CD4-positive, alpha-beta T cell treated with Interleukin-17A for 4 hours (primary cell): ENCODE measurements around the gene ADAMTS19.
"Not testable (repeated sequence)": the region's sequence is repeated elsewhere in the genome, so short reads cannot be mapped to it uniquely, and the experiment has no call there.

Experiments used
- DNase-seq: peaks from one replicate; pipeline ENCODE4 v3.0.0-alpha.2; 2020; ENCODE audit warnings: mixed read lengths

The ADAMTS19 gene, protein sequence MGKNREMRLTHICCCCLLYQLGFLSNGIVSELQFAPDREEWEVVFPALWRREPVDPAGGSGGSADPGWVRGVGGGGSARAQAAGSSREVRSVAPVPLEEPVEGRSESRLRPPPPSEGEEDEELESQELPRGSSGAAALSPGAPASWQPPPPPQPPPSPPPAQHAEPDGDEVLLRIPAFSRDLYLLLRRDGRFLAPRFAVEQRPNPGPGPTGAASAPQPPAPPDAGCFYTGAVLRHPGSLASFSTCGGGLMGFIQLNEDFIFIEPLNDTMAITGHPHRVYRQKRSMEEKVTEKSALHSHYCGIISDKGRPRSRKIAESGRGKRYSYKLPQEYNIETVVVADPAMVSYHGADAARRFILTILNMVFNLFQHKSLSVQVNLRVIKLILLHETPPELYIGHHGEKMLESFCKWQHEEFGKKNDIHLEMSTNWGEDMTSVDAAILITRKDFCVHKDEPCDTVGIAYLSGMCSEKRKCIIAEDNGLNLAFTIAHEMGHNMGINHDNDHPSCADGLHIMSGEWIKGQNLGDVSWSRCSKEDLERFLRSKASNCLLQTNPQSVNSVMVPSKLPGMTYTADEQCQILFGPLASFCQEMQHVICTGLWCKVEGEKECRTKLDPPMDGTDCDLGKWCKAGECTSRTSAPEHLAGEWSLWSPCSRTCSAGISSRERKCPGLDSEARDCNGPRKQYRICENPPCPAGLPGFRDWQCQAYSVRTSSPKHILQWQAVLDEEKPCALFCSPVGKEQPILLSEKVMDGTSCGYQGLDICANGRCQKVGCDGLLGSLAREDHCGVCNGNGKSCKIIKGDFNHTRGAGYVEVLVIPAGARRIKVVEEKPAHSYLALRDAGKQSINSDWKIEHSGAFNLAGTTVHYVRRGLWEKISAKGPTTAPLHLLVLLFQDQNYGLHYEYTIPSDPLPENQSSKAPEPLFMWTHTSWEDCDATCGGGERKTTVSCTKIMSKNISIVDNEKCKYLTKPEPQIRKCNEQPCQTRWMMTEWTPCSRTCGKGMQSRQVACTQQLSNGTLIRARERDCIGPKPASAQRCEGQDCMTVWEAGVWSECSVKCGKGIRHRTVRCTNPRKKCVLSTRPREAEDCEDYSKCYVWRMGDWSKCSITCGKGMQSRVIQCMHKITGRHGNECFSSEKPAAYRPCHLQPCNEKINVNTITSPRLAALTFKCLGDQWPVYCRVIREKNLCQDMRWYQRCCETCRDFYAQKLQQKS

DNA sequence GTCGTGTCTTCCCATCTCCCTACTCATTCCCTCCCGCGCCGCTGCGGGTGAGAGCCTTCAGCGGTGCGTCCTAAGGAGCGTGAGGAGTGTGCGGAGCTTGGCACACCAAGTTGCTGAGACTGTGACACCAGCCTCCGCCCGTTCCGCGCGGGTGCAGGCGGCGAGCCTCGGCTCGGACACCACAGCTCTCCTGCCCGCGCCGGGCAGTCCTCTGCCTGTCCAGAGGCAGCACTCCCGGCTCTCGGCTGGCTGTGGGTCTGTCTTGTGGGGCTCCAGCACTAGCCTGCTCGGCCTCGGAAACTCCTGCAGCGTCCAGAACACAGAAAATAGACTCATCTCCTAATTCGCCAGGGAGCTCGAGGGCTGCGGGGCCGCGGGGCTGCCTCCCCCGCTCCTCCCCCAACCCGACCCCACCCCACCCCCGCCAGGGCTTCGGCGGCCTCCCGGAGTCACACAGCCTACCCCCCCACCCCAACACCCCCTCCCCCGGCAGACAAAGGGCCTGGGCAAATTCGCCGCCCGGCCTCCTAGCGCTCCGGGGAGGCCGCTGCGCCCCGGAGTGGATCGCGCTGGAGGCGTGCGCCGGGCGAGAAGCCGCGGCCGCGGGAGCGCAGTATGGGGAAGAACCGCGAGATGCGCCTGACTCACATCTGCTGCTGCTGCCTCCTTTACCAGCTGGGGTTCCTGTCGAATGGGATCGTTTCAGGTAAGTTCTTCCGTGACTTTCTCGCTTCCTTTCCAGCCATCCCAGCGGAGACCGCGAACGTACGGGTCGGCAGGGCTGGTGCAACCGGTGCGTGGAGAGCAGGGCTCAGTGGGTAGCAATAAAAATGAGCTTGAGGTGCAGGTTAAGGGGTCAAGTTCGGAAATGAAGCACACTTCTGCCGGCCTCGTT is at the start of gene ADAMTS19:
Gene ADAMTS19, plus strand, starts transcription at position 522 of the 895 bp plus-strand sequence. Its CDS starts 94 bp downstream, at position 616.
- DNase-seq: no peak

DNA sequence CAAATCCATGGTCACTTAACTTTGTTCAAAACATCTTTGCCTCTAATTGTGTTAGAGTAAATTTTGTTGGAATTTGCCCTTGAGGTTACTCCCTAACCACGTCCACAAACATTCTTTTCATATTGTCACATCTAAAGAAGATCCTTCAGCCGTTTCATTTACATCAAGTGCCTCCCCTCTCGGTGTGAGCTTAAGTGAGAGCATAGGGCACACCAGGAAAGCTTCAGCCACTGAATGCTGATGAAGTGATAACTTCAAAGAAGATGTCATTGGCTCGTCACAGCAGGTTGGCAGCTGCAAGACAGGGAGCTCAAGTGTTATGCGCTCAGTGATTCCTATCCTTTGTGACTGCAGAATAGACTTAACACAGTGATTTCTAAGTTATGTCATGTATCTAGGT is 49.6 kb upstream of the ADAMTS19 start:
- DNase-seq: no peak

DNA sequence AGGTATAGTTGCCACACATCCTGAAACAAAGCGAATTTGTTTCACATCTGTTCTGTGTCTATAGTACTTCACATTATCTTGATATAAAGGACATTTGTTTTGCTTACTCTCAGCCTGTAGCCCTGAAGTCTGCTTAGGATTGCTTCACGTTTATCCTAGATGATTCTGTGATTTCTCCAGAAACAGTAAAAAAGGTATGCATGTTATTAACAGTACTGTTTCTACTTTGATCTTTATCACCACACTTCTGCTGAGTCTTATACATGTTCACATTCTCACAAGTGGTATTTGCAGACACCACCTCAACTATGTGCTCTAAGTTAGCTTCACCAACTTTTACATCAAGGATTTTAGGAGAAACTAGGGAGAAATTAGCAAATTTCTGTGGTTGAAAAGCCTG is 47.4 kb upstream of the ADAMTS19 start:
- DNase-seq: no peak

DNA sequence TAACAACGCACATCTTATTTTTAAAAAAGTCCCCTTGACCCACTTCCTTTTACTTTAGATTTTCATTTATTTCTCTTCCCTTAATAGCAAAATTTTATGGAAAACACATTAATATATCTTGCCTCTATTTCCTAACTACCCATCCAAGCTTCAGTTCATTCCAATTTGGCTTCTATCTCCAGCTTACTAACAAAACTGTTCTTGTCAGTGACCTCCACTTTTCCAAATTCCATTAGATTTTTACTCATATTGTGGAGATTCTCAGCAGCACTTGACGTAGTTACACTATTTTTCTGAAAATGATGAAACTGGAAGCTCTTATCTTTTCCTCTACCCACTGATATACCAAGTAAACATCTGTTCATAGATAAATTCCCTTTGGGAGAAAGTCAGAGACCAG is 46.5 kb upstream of the ADAMTS19 start:
- no peak for DNase-seq

DNA sequence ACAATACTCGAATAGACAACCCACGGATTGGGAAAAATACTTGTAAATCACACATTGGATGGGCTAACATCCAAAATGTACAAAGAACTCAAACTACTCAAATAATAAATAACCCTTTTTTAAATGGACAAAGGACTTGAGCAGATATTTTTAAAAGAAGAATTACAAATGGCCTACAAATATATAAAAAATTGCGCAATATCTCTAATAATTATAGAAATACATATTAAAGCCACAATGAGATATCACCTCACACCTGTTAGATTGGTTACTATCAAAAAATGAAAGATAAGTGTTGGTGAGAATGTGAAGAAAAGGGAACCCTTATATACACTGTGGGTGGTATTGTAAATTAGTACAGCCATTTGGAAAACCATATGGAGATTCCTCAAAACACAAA is 40.8 kb upstream of the ADAMTS19 start:
- no peak for DNase-seq

DNA sequence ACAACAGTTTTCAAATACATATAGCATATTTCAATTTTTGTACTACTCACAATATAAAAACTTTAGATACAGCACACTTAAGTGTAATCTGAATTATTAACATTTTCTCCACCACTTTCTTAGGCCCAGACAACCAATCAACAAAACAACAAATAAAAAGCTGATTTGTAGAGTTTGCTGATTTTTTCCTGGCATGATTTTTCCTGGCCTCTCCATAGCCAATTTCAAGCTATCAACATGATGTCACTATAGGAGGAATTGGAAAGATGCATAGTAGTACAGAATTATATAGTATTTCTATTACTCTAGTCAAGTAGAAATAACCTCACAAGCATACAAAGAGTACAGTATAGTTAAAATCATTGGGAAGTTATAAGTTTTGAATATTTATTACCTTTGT is 35.1 kb upstream of the ADAMTS19 start:
- no peak for DNase-seq

DNA sequence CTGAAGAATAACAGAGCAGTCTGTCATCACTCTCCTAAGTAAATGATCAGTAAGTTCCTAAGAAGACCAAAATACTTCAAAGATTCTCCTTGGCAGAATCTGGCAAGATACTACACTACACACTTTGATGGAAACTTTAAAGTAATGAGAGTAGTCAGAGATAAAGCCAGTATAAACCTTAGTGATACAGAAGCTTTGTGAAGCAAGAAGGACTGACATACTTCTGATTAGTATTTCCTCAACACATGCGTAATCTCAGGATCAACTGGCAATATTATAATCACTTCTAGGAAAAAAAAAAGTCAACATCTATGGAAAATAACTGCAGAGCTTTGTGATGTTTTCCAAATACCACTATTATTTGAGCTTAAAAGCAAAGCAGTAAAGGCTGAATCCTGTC is 34.0 kb upstream of the ADAMTS19 start:
- no peak for DNase-seq

DNA sequence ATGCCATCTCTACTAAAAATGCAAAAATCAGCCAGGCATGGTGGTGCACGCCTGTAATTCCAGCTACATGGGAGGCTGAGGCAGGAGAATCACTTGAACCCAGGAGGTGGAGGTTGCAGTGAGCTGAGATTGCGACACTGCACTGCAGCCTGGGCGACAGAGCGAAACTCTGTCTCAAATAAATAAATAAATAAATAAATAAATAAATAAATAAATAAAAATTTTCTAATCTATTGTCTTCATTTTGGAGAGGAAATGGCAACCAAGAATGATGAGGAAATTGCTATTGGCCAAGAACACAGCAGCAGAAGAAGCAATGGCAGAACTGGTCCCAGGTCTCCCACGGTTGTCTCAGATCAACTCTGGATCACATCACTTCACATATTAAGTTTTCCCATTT is 31.5 kb upstream of the ADAMTS19 start:
- DNase-seq: not testable (repeated sequence)

DNA sequence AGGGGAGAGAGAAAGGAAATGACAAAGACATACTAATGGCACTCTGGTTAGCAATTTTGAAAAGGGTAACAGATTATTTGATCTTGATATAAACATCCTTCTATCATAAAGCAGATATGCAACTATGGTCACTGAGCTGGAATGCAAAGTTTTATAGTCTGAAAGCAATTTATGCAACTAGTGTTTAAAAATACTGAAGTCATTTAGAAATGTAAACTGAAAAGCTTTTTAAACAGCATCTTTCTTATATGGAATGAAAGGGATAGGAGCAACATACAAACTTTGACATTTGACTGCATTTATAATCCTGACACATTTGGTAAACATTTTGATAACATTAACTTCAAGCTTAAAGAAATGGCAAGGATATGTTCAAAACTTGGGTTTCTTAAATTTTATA is 28.7 kb upstream of the ADAMTS19 start:
- no peak for DNase-seq

DNA sequence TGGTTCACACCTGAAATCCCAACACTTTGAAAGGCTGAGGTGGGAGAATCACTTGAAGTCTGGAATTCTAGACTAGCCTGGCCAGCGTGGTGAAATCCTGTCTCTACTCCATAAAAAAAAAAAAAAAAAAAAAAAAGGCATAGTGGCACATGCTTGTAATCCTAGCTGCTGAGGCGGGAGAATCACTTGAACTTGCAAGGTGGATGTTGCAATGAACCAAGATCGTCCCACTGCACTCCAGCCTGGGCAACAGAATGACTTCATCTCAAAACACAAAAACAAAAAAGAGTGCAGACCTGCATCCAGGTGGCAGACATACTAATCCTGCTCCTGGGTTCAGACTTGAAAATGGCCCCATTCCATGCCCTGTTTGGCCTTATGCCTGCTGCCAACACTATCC is 21.8 kb upstream of the ADAMTS19 start:
- DNase-seq: no peak

DNA sequence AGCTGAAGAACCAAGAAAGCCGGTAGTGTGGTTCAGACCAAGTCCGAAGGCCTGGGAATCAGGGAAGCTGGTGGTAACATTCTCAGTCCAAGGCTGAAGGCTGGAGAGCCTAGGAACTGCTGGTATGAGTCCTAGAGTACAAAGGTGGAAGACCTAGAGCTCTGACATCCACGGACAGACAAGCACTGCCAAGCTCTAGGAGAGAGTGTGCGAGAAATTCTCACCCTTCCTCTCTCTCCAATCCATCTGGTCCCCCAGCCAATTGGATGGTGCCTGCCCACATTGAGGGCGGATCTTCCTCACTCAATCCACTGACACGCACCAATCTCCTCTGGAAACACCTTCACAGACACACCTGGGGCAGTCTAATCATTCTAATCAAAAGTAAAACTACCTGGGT is 19.7 kb upstream of the ADAMTS19 start:
- DNase-seq: no peak

DNA sequence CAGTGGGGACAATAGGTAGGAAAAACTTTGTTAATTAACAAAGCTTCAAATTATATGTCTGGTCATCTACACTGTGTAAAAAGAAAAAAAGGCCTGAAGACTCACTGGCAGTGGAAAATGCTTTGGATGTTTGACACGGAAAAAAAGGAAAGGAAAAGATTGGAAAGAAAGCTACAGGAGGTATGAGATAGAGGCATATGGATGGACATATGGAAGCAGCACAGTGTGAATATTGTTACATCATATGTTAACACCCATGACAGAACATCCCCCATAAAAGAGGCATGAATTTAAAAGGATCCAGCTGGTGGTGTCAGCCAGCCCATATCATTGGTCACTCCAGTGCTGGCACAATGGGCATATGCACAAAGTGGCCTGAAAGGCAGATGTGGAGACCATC is 19.0 kb upstream of the ADAMTS19 start:
- no peak for DNase-seq

DNA sequence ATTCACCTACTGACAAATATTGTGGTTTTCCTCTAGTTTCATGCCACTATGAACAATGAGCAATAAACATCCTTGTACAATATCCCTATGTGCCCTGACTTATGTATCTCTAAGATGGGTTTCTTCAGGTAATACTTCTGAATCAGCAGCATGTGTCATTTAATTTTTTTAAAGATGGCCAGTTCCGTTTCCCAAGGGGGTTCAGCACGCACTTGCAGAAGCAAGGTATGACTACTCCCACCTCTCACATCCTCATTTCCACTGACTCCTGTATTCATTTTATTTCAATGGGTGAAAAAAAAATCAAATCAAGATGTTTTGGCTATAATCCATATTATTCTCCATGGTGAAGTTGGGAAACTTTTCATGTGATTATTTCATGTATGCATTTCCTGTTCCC is 14.7 kb upstream of the ADAMTS19 start:
- DNase-seq: no peak

DNA sequence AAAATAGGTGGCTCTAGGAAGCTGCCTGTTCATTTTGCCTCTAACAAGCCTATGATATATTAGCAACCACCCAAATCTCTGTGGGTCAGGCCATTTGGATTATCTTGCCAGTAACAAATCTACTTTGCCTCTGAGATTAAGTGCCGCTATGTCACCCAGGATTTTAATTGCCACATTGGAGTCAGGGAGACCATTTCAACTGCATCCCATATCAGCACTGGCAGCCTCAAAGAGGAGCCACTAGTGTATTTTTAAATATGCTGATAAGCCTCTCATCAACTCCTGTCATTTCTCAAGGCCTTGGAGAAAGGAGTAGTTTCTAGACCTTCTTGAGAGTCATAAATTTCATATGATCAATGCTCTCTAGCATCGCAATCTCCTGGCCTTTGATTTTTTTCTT is 12.1 kb upstream of the ADAMTS19 start:
- DNase-seq: no peak

DNA sequence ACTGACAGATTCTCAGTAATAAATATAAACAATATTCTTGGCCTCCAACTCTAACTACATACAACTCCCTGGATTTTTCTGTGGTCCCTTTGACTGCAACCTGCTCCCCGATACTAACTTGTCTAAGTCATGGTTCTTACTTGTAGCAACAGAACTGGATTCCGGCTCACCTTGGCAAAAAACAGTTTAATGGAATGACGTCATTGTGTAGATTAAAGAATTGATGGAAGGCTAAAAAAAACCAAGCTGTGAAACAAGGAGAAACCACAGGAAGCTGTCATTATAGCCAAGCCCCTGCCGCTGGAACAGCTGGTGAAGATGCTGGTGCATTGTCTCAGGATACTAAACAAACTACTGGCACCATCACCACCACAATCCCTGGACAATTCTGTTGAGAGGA is 11.4 kb upstream of the ADAMTS19 start:
- DNase-seq: no peak

DNA sequence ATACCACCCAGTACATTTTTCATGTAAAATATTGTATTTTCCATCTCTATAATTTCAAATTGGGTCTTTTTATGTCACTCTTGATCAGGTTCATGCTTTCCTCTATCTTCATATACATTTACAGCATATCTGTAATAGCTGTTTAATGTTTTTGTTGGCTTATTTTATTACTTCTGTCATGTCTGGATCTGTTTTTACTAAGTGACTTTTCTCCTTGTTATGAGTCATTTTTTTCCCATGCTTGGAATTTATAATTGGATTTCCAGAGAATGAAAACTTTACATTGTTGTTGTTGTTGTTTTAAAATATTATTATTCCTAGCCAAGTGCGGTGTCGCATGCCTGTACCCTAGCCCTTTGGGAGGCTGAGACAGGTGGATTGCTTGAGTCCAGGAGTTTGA is 5.6 kb upstream of the ADAMTS19 start:
- no peak for DNase-seq

DNA sequence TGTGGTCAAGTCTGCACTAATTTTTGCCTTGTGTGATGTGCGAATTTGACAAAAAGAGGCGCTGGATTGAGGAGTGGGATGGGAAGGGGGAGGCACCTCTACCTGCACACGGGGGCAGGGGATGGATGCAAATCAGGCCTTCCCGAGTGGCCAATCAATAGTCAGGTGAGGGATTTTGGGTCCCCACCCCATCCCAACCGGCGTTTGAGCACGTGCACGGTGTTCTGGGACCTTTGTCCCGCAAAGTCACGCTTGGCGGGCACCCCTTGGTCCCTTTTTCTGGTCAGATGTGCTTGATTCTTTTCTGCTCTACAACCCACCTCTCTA is 685 bp upstream of the ADAMTS19 start:
- DNase-seq: no peak

DNA sequence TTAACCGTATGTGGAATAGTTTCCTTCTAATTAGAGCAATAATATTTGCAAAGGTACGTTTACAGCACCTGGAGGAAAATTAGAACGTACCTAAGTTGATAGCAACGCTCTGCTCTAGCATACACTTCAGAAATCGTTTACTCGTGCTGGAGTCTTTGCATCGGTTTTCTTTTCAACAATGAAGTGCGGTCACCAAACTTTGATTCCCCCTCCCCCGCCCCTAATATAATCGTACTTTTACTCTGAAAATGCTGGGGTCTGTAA is 506 bp downstream of the ADAMTS19 start:
- DNase-seq: no peak

DNA sequence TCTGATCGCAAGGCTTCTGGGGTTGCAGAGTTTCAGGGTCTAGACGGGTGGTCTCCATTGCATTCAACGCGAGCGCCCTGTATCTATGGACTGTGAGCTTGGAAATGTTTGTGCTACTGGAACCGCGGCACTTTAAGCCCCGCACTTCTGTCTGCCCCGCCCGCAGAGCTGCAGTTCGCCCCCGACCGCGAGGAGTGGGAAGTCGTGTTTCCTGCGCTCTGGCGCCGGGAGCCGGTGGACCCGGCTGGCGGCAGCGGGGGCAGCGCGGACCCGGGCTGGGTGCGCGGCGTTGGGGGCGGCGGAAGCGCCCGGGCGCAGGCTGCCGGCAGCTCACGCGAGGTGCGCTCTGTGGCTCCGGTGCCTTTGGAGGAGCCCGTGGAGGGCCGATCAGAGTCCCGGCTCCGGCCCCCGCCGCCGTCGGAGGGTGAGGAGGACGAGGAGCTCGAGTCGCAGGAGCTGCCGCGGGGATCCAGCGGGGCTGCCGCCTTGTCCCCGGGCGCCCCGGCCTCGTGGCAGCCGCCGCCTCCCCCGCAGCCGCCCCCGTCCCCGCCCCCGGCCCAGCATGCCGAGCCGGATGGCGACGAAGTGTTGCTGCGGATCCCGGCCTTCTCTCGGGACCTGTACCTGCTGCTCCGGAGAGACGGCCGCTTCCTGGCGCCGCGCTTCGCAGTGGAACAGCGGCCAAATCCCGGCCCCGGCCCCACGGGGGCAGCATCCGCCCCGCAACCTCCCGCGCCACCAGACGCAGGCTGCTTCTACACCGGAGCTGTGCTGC is 1.0 kb downstream of the ADAMTS19 start:
- DNase-seq: no peak

DNA sequence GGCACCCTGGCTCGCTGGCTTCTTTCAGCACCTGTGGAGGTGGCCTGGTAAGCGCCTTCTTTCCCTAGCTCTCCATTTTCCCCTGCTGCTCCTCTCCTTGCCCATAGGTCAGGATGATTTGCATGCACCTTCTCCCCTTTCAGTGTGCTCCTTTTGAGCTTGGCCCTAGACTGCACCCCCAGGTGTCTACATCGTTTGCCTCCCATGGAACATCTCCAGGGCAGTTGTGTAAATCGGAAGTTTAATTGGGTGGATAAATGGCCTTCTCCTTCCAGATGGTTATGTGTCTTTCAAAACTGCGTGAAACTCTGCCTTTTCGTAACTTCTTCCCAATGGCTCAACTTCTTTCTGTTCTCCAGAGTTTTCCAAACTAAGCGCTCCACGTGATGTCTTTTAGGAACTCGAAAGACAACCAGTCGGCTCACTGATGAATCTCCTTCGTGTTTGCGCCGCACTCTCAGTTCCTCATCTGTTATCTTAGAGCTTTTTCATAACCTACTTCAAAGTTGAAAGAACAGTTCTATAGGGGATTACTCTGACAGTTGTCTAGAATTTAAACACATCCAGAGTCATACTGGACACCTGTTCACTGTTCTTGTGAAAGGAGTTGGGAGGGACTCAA is 1.7 kb downstream of the ADAMTS19 start:
- DNase-seq: no peak

DNA sequence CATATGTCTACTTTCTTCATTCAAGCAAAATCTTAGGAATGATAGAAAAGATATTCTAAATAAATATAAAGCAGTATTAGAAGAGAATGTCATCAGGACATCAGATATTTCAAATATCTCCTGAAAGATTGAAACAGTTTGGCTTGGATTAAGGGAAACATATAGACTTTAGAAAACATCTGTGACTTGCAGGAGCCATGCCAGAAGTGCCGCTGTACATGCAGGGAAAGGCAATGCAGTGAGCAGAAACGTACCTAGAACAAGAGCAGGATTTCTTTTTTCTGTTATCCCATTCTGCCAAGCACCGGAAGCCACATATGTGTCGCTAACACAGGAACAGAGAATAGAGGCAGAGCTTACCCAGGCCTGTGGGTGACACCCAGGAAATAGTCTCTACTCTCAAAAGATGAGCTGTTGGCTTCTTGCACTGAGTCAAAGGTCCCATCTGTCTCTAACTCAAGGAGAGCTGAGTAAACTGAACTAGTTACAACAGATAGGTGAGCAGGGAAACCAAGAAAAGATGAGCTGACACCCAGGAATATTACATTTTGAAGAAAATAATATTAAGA is 5.8 kb downstream of the ADAMTS19 start:
- no peak for DNase-seq
